IPS DF 4.7 (cell line): ENCODE data around the gene MBD5.
"Not testable (repeated sequence)": the region's sequence is repeated elsewhere in the genome, so short reads cannot be mapped to it uniquely, and the experiment has no call there.

Experiments
- DNase-seq: peaks from one replicate; pipeline ENCODE4 v3.0.0-alpha.2; 2013; ENCODE audit warnings: low spot score; ENCODE audit errors: extremely low read depth

MBD5 gene

GRCh38 chr2:148021059-148021861, at the start of gene MBD5:
MBD5 (plus strand) TSS chr2:148021091.
- DNase-seq = no peak

GRCh38 chr2:147976102-147976501, 44.8 kb upstream of the MBD5 start:
- no peak for DNase-seq

GRCh38 chr2:147977679-147978078, 43.2 kb upstream of the MBD5 start:
- no peak for DNase-seq

GRCh38 chr2:147980940-147981528, 39.9 kb upstream of the MBD5 start:
- DNase-seq = no peak

GRCh38 chr2:147989102-147989501, 31.8 kb upstream of the MBD5 start:
- no peak for DNase-seq

GRCh38 chr2:147989809-147990403, 31.0 kb upstream of the MBD5 start:
- DNase-seq = no peak

- not testable (repeated sequence) for DNase-seq
These were observed 25.9 kb upstream of the MBD5 start for GRCh38 chr2:147994965-147995364.

- DNase-seq = no peak
These were observed 24.1 kb upstream of the MBD5 start for GRCh38 chr2:147996828-147997227.

- DNase-seq = no peak
These were observed 22.7 kb upstream of the MBD5 start for GRCh38 chr2:147998203-147998602.

- DNase-seq = no peak
These were observed 21.8 kb upstream of the MBD5 start for GRCh38 chr2:147999126-147999525.

GRCh38 chr2:148000095-148000494, 20.8 kb upstream of the MBD5 start:
- DNase-seq = no peak

GRCh38 chr2:148002420-148002819, 18.5 kb upstream of the MBD5 start:
- not testable (repeated sequence) for DNase-seq

GRCh38 chr2:148006249-148007007, 14.5 kb upstream of the MBD5 start:
- no peak for DNase-seq

- no peak for DNase-seq
These were observed 13.5 kb upstream of the MBD5 start for GRCh38 chr2:148007219-148007900.

GRCh38 chr2:148008411-148008810, 12.5 kb upstream of the MBD5 start:
- not testable (repeated sequence) for DNase-seq

- DNase-seq = no peak
These were observed 7.0 kb upstream of the MBD5 start for GRCh38 chr2:148013876-148014275.

- DNase-seq = no peak
These were observed 6.3 kb upstream of the MBD5 start for GRCh38 chr2:148014616-148015015.

- peak; percentile 94 for DNase-seq
These were observed 506 bp upstream of the MBD5 start, which contains the start of gene ORC4 for GRCh38 chr2:148020111-148021058. ORC4 (minus strand) TSS chr2:148020737; CDS start chr2:147975958, 44,779 bp downstream.

- DNase-seq = no peak
These were observed 995 bp downstream of the MBD5 start for GRCh38 chr2:148021886-148022285.

- DNase-seq = no peak
These were observed 1.5 kb downstream of the MBD5 start for GRCh38 chr2:148022351-148022750.
